ENCODE results near the gene ATF7. TPM values are rescaled to one million over a fixed set of nuclear protein-coding genes. Genes with fewer than 3 reads are reported as not detected.

Gene ATF7
- total and polyA plus RNA-seq, 2 of the 13 experiments (the other 11 are each of a cell fraction or from before 2014, with no cell fraction given) = 9.6 to 16.2 TPM

- 0 out of 2 replicates have a peak, but pooled peaks have one; percentile 17 for TF ChIP-seq ZFP36L2 (CRISPR knock-in tag; IDR thresholded peaks at IDR 0.05)
- no peak; the same call in 1 of the 2 replicates for TF ChIP-seq ZNF558 (CRISPR knock-in tag; IDR thresholded peaks at IDR 0.05; ENCODE audit: borderline replicate concordance)
- no peak for TF ChIP-seq MYPOP (CRISPR knock-in tag; IDR thresholded peaks at IDR 0.05)
- TF ChIP-seq ZNF317 (CRISPR knock-in tag; IDR thresholded peaks at IDR 0.05) = peak; percentile 75
- TF ChIP-seq HIC2 (CRISPR knock-in tag; IDR thresholded peaks at IDR 0.05; ENCODE audit: low read depth) = peak; percentile 45; the same call in 1 of the 2 replicates
- TF ChIP-seq SP5 (CRISPR knock-in tag; IDR thresholded peaks at IDR 0.05; ENCODE audit: borderline replicate concordance, low read depth) = peak; percentile 26; the same call in 1 of the 2 replicates
- 0 out of 2 replicates have a peak, but pooled peaks have one; percentile 63 for TF ChIP-seq EEA1 (CRISPR knock-in tag; IDR thresholded peaks at IDR 0.05; ENCODE audit: borderline replicate concordance)
- TF ChIP-seq GRHL1 (CRISPR knock-in tag; conservative IDR thresholded peaks at IDR 0.05) = no peak
- peak; percentile 100 for TF ChIP-seq ZNF687 (CRISPR knock-in tag; IDR thresholded peaks at IDR 0.05)
- TF ChIP-seq NR0B2 (CRISPR knock-in tag; IDR thresholded peaks at IDR 0.05) = no peak
- peak; percentile 16; the same call in 1 of the 2 replicates for TF ChIP-seq ZNF556 (CRISPR knock-in tag; IDR thresholded peaks at IDR 0.05; ENCODE audit: borderline replicate concordance)
- TF ChIP-seq ZNF766 (CRISPR knock-in tag; IDR thresholded peaks at IDR 0.05; ENCODE audit: borderline replicate concordance) = no peak
- TF ChIP-seq RELA (CRISPR knock-in tag; IDR thresholded peaks at IDR 0.05) = no peak
- no peak for TF ChIP-seq KAT2B (IDR thresholded peaks at IDR 0.05; ENCODE audit: borderline replicate concordance, low read depth, low read length)
- no peak for TF ChIP-seq CBX1 (IDR thresholded peaks at IDR 0.05; ENCODE audit: low read depth)
- TF ChIP-seq SRSF9 (IDR thresholded peaks at IDR 0.05; ENCODE audit: borderline replicate concordance, insufficient read depth, low read depth, low read length, poor library complexity, severe bottlenecking) = no peak
- TF ChIP-seq ZBTB26 (CRISPR knock-in tag; IDR thresholded peaks at IDR 0.05; ENCODE audit: borderline replicate concordance) = no peak; the same call in 1 of the 2 replicates
Observed at GRCh38 chr12:53500776-53501614, 125.2 kb downstream of the ATF7 start, which contains the start of gene TARBP2 (continued).

All from HepG2 (cell line).